ENCODE results near the gene SERINC2.

DNA sequence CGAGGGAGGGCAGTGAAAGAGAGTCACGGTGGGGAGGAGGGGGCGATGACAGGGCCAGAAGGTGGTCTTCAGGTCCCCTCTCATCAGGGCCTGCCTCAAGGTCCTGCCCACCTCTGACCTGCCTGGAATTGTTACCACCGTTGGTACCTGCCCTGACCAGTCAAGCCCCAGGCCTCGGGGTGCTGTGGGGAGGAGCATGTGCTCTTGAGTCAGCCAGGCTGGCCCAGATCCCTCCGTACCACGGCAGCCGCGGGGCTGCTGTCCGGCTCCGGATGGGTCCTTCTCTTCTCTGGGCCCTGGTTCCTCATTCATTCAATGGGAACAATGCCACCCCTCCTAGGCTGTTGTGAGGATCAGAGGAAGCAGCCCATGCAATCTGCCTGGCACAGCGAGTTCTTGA lies 22.0 kb downstream of the SERINC2 start:
- TF ChIP-seq, protein P1, sequence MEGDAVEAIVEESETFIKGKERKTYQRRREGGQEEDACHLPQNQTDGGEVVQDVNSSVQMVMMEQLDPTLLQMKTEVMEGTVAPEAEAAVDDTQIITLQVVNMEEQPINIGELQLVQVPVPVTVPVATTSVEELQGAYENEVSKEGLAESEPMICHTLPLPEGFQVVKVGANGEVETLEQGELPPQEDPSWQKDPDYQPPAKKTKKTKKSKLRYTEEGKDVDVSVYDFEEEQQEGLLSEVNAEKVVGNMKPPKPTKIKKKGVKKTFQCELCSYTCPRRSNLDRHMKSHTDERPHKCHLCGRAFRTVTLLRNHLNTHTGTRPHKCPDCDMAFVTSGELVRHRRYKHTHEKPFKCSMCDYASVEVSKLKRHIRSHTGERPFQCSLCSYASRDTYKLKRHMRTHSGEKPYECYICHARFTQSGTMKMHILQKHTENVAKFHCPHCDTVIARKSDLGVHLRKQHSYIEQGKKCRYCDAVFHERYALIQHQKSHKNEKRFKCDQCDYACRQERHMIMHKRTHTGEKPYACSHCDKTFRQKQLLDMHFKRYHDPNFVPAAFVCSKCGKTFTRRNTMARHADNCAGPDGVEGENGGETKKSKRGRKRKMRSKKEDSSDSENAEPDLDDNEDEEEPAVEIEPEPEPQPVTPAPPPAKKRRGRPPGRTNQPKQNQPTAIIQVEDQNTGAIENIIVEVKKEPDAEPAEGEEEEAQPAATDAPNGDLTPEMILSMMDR (conservative IDR thresholded peaks at IDR 0.05; ENCODE audit: low read depth, low read length): no peak
- TF ChIP-seq POLR2A (IDR thresholded peaks at IDR 0.05; ENCODE audit: low read depth, low read length): no peak
- no peak for TF ChIP-seq MAFK (IDR thresholded peaks at IDR 0.05; ENCODE audit: low read depth, low read length)

Measured in IMR-90 (cell line).